Loucy (cell line): ENCODE measurements around the gene MEP1B.

ENCODE experiments used
- EZH2phosphoT487 ChIP-seq: fragments of 200-600 bp; IDR thresholded peaks from 2 replicates; pipeline ENCODE4 v1.6.1; 2018; ENCODE audit warnings: antibody characterized with exemption, mild to moderate bottlenecking, moderate library complexity, borderline replicate concordance
- TF ChIP-seq, protein P1 (sequence below): fragments of 200-600 bp; sonication (generic); conservative IDR thresholded peaks from 2 replicates; pipeline ENCODE4 v1.5.1; 2014; ENCODE audit warnings: mild to moderate bottlenecking, antibody characterized with exemption, low read length

DNA sequence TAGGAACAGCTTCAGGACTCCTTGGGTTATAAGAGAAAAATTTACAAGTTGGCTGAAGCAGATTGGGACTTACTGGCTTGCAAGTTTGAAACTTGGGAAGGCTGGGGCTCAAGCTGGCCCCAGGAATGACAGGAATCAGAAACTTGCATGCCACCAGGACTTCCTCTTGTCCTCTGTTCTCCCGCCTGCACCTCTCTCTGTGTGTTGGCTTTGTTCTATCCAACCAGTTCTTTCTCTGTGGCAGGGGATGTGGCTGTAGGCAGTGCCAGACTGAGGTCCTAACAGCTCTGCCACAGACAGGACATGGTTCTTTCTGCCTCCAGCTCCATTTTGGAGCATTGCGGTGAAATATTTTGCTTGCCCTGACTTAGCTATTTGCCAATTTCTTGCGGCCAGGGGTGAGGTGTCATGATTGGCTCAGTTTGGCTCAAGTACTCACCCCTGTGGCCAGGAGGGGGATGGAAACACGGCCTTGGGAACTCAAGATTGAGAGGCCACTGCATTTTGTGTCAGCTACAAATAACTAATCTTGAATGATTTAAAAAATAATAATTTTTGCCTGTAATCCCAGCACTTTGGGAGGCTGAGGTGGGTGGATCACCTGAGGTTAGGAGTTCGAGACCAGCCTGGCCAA is 48.9 kb downstream of the MEP1B start:
- TF ChIP-seq, protein P1, sequence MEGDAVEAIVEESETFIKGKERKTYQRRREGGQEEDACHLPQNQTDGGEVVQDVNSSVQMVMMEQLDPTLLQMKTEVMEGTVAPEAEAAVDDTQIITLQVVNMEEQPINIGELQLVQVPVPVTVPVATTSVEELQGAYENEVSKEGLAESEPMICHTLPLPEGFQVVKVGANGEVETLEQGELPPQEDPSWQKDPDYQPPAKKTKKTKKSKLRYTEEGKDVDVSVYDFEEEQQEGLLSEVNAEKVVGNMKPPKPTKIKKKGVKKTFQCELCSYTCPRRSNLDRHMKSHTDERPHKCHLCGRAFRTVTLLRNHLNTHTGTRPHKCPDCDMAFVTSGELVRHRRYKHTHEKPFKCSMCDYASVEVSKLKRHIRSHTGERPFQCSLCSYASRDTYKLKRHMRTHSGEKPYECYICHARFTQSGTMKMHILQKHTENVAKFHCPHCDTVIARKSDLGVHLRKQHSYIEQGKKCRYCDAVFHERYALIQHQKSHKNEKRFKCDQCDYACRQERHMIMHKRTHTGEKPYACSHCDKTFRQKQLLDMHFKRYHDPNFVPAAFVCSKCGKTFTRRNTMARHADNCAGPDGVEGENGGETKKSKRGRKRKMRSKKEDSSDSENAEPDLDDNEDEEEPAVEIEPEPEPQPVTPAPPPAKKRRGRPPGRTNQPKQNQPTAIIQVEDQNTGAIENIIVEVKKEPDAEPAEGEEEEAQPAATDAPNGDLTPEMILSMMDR, result no peak
- no peak for TF ChIP-seq EZH2phosphoT487
